Stomach (tissue), 4 donors: Measurements from ENCODE around the gene LDB3.

Experiments used
- CTCF ChIP-seq, 7 experiments: fragments of 450-650 bp in 4 of 7; fragments of 200-600 bp in 3 of 7; sonication (generic) in 3 of 7; IDR thresholded peaks; one replicate each; pipeline ENCODE4 v1.5.1; 2016 to 2019; ENCODE audit warnings: antibody characterized with exemption in 7 of 7, control low read depth in 2 of 7, mild to moderate bottlenecking in 1 of 7
- EP300 ChIP-seq: sonication (generic); formaldehyde crosslinking; IDR thresholded peaks from one replicate; pipeline ENCODE4 v1.6.1; 2017; ENCODE audit warnings: antibody characterized with exemption
- POLR2A ChIP-seq, 4 donors: fragments of 450-650 bp; IDR thresholded peaks; one replicate each; pipeline ENCODE4 v1.6.1; 2016; ENCODE audit warnings: antibody characterized with exemption in 4 of 4, control low read depth in 2 of 4, mild to moderate bottlenecking in 1 of 4, moderate library complexity in 1 of 4

- TF ChIP-seq POLR2A (IDR thresholded peaks at IDR 0.05) (no peak), EP300 (no peak), CTCF (IDR thresholded peaks at IDR 0.05) (no peak)
Observed at GRCh38 chr10:86718556-86718955, 50.2 kb downstream of the LDB3 start.
